CMK (cell line): ENCODE data around the gene AGAP1.

Experiments
- DNase-seq: peaks from one replicate; pipeline ENCODE4 v3.0.0-alpha.2; 2010; ENCODE audit warnings: low read depth

Gene AGAP1

DNA sequence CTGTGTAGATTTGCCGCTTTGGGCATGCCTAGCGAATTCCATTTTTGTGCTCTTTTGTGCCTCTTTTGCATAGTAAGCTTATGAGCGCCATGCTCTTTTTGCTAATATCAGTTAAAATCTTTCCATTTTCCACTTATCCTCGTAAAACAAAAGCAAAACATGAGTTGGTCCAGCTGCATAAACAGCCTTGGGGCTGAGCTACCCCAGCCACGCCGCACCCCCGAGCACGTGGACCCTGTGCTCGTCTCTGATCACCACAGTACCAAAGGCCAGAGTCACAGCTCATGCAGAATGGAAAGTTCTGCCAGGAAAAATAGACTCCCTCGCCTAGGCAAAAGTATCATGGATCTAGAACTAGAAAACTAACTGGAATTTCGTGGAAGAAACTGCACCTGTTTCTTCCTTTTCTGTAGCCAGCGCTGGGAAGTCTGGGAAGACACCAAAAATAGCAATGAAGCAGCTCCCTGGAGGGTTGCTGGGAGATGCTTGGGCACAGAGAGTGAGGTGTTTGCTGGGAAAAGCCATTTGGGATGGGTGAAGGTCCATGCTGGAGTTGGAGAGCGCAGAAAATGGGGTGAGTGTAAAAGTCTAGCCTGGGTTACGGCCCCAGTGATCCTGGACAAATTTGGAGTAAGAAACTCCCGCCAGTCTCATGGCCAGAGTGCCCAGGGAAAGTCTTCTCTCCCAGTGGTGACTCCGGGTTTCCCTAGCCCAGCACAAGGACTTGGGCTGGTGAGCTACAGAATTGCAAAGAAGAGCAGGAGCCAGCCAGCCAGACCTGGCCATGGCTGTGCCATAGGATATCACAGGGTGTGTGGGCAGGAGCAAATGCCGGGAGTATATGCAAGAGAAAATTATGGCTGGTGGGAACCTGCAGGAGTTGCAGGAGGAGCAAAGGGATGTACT is 456.0 kb downstream of the AGAP1 start:
- DNase-seq = no peak

DNA sequence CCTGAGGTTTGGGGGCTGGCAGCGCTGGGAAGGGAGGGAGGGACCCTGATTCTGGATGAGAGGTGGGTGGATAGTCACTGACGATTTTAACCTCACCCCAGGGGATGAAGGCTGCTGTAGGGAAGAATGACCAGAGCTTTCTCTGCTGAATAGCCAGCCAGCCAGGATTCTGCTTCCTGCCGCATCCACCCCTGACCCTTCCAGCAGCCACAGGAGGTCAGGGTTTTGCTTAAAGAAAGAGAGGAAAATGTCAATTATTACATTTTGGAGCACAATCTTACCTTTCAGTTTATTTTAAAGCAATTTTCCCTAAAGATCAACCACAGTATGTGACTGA is 456.6 kb downstream of the AGAP1 start:
- no peak for DNase-seq

GRCh38 chr2:235951493-235951892 is 457.6 kb downstream of the AGAP1 start:
- DNase-seq = no peak

- DNase-seq = no peak
These were observed 458.1 kb downstream of the AGAP1 start for GRCh38 chr2:235951982-235952381.

DNA sequence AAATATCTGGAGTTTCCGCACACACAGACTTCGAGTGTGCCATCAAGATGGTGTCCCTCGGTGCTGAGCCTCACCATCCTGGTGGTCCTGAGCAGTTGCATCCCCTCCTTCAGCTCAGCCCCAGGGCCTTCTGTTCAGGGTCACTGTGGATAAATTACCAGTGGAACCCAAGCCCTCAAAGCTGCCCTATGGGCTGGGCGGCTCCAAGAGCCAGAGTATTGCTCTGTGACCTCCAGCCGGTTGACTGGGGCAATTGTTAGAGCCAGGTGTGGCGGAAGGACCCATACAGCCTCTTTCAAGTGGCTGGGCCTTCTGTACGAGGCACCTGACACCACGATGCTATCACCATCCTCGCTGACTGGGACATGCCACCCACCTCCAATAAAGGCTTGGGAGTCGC is 458.9 kb downstream of the AGAP1 start:
- no peak for DNase-seq

DNA sequence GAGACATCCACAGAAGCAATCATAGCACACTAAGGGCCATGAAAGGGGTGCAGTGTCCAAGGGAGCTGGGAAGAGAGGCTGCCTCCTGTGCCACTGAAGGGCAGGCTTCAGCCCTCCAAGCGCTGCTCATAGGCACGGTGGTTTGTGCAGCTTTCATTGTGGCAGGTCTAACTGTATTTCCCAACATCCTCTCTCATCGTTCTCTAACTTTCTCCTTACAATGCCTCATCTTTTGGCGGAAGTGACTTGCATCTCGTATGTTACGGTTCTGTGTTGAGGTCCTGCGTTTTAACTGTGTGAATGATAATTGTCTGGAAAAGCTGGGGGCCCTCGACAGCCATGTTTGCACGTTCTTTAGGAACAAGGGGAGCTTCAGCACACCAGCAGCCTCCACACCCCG is 460.4 kb downstream of the AGAP1 start:
- DNase-seq = no peak

- no peak for DNase-seq
These were observed 461.1 kb downstream of the AGAP1 start for GRCh38 chr2:235954888-235955480.

- no peak for DNase-seq
These were observed 461.8 kb downstream of the AGAP1 start for GRCh38 chr2:235955664-235956063.

GRCh38 chr2:235956281-235956970 is 462.6 kb downstream of the AGAP1 start:
- DNase-seq = no peak

- DNase-seq = no peak
These were observed 463.4 kb downstream of the AGAP1 start for GRCh38 chr2:235957251-235957650.

GRCh38 chr2:235958221-235958930 is 464.5 kb downstream of the AGAP1 start:
- DNase-seq = no peak

DNA sequence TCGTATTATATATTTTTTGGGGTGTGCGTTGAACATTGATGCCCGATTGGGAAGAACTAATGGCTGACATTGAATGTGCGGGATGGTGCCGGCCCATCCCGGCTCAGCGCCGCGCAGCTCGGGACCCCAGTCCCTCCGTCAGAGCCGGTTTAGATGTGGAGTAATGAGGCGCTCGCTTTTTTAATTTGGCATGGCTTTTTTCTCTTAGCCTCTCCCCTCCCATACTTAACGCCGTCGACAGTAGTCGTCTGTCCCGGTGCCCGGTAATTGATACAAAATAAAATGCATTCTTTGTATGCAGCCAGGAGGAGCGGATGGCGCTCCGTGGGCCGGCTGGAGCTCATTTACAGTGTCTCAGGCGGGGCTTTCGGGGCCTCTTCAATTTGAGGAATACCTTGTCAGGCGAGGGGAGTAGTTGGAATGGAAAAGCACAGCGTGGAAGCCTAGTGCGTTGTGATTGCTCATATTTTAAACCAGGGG is 465.1 kb downstream of the AGAP1 start:
- no peak for DNase-seq

DNA sequence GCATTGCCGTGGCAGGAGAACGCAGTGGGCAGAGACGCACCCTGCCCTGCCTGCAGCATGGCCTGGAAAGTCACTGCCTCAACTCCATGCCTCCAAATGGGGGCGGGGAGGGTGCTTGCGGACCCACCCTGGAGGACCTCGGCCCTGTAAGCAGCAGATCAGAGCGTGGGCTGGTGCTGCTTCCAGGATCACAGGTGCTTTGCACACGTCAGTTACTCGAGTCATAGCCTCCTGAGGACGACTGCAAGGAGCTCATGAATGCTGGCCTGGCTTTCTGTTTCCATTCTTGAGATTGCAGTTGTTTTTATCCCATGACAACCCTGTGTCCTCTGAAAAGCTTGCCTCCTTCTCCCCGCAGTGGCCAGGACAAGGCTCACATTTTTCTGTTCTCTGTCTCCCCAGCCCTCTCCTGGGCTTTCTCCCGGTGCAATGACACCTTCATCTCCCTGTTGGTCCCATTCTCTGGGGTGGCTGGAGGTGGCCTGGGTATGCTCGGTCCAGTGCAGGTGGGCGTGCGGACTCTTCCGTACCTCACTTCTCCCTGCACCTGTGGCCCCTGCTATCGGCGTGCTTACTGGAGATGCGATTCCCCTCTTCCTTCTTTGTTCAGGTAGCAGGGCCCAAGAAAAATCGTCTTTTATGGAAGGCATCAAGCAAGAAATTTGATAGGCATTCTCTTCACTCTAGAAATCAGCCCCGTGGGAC is 466.3 kb downstream of the AGAP1 start:
- DNase-seq = no peak

DNA sequence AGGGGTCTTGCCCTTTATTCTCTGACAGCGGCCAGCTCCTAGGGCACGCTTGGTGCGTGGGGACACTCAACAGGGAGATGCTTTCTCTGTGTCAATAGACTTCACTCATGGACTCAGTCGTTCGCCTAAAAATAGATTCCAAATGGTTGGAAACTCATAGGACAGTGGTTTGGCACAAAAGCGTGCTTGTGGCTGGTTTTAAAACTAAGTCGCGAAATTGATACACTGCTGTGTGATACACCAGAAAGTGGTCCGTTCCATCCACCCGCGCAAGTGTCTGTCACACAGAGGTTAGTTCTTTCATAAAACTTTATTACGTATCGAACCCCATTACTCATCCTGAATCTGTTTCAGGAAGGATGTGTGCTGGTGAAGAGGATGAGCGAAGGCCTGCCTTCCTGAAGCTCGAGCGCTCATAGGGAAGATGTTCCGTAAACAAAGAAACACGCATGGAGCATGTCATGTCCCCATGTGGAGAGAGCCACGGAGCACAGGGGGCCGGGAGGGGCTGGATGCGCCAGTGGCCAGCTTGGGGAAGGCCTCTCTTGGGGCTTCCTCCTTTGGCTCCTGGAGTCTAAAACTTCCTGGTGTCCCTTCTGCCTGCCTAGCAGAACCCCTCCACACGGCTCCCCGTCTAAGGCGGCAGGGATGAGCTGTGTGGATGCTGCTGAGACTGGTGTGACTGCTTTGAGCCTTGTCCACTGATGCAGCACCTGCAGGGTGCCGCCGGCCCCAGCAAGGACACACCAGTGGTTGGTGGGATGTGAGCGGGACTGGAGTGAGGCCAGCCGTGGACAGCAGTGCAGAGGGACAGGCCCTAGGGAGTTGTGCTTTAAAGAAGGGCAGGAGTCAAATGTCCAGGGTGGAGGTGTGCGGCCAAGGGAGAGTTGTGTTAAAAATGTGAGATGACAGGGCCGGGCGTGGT is 467.1 kb downstream of the AGAP1 start:
- DNase-seq = no peak

DNA sequence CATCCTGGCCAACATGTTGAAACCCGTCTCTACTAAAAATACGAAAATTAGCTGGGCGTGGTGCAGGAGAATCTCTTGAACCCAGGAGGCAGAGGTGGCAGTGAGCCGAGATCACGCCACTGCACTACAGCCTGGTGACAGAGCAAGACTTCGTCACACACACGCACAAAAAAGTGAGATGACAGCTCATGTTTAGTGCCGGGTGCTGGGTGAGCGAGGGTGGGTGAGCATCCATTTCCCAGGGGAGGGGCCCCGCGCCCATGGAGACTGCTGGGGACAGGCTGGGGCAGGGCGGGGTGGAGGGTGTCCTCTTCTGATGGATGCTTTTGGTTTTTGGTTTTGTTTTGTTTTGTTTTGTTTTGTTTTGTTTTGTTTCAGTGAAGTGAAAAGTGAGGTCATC is 467.9 kb downstream of the AGAP1 start:
- DNase-seq = no peak

- DNase-seq = no peak
These were observed 470.2 kb downstream of the AGAP1 start for GRCh38 chr2:235963853-235964577.

DNA sequence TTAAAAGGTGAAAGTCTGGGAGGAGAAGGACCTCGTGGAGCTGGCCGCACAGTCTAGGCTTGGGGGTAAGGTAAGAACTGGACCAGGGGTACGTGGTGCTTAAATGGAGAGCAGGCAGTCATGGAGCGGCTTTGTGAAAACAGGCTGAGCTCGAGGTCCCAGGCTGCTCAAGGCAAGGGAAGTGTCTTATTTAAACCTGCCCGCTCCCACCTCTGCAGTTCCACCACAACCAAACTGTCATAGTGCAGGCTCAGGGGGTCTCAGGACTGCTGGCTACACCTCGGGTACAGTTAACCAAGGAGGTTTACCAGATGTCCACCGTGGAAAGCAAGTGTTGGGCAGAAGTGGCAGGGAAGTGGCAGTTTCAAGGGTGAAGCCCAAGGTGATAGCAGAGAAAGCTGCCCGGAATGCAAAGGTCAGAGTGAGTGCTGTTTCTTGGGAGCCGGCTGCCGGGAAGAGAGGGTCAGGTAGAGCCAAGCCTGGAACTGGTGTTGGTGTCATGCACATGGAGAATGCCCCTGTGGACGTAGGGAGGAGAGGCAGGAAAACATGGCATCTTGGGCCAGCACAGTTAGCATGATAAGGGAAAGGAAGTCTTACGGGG is 471.0 kb downstream of the AGAP1 start:
- no peak for DNase-seq

GRCh38 chr2:235966396-235966795 is 472.6 kb downstream of the AGAP1 start:
- no peak for DNase-seq

DNA sequence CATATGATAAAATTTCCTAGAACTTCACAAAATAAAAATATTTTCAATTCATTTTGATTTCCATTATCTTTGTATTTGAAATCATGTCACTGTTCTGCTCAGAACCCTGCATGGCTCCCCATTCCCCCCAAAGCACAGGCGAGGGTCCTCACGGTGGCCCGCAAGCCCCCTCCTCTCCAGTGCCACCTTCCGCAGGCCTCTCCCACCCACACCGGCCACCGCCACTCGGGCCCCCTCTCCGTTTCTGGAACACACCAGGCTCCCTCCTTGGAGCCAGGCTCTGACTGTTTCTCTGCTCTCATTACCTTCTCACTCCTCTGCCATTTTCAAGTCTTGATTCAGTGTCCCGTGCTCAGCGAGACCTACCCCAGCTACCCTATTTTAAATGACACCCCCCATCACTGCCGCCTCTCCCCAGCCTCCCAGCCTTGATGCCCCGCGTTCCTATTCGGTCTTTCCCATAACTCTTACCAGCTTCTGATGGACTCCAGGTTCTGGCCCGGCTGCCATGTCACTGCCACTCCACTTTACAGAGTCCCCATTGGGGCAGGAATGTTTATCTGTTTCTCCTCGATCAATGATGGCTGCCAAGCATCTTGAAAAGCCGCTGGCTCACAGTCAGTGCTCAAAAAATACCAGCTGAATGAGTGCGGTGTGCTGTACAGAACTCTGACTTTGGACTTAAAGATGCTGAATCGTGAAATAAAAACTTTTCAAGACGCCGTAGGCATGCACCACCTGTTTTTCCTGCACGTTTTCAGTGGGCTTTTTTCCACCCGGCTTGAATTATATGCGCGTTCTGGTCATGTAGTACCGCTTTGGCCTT is 473.3 kb downstream of the AGAP1 start:
- DNase-seq = no peak
